ENCODE data around the gene NEU1. TPM values are rescaled to one million over a fixed set of nuclear protein-coding genes. Genes with fewer than 3 reads are reported as not detected.
"Not testable (repeated sequence)": the region's sequence is repeated elsewhere in the genome, so short reads cannot be mapped to it uniquely, and the experiment has no call there.

Gene NEU1
- total RNA-seq, 4 donors from 2014 or later, result 54.4 to 98.1 (median 65.9) TPM

DNA sequence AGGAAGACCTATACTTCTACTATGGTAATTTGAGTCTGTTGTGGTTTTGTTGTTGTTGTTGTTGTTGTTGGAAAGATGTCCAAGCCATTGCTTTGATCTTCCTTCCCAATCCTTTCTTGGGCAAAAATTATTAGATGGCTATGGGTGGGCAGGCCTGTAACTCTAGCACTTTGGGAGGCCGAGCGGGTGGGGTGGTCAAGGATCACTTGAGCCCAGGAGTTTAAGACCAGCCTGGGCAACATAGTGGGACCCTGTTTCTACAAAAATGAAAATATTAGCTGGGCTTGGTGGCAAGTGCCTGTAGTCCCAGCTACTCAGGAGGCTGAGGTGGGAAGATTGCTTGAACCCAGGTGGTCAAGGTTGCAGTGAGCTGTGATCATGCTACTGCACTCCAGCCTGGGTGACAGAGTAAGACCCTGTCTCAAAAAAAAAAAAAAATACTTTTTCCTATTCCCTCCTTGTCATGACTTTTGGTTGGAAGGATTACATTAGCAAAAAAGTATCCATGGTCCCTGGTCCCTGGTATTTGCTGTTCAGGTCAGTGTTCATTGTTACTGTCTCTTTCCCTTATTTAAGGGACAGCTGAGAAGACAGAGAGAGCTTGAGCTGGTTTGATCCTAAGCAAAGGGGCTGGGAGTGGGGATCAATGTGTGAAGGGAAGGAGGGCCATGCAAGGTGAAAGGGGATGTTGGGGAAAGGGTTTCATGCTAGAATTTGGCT is 11.7 kb downstream of the NEU1 start:
- no peak for DNase-seq
- no peak for TF ChIP-seq POLR2A (IDR thresholded peaks at IDR 0.05)
- TF ChIP-seq, protein P1, sequence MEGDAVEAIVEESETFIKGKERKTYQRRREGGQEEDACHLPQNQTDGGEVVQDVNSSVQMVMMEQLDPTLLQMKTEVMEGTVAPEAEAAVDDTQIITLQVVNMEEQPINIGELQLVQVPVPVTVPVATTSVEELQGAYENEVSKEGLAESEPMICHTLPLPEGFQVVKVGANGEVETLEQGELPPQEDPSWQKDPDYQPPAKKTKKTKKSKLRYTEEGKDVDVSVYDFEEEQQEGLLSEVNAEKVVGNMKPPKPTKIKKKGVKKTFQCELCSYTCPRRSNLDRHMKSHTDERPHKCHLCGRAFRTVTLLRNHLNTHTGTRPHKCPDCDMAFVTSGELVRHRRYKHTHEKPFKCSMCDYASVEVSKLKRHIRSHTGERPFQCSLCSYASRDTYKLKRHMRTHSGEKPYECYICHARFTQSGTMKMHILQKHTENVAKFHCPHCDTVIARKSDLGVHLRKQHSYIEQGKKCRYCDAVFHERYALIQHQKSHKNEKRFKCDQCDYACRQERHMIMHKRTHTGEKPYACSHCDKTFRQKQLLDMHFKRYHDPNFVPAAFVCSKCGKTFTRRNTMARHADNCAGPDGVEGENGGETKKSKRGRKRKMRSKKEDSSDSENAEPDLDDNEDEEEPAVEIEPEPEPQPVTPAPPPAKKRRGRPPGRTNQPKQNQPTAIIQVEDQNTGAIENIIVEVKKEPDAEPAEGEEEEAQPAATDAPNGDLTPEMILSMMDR (IDR thresholded peaks at IDR 0.05), result no peak
- no peak overlapping the region for H3K4me3 ChIP-seq (replicated peaks in 1 of 3)
- peaks cover 0 to 6% of the 10 kb centered on the region in 2 donors for H3K4me1 ChIP-seq
- WGBS, 2 donors, result 98 to 100% methylated on average over 2 of the region's 2 CpGs
- H3K27ac ChIP-seq, result peak overlapping the region in 1 of 3 donors; percentile 45
- no peaks in the 10 kb centered on the region for H3K36me3 ChIP-seq
- no peaks in the 10 kb centered on the region for H3K9me3 ChIP-seq
- intact Hi-C loops (cut with DNase I), result no loop called here
- H3K27me3 ChIP-seq, result no peaks in the 10 kb centered on the region

GRCh38 chr6:31847276-31847978 is 15.2 kb downstream of the NEU1 start:
- Histone ChIP-seq H3K4me3 (replicated peaks in 1 of 3) (no peak overlapping the region), H3K9me3 (no peaks in the 10 kb centered on the region), H3K4me1 (peaks cover 0 to 6% of the 10 kb centered on the region in 2 donors), H3K27ac (no peak overlapping the region), H3K36me3 (no peaks in the 10 kb centered on the region), H3K27me3 (no peaks in the 10 kb centered on the region)
- no peak for DNase-seq
- WGBS, 2 donors, result 83 to 97% methylated on average over 2 of the region's 2 CpGs
- TF ChIP-seq, protein P1 (IDR thresholded peaks at IDR 0.05), result no peak
- no peak for TF ChIP-seq POLR2A (IDR thresholded peaks at IDR 0.05)
- intact Hi-C loops (cut with DNase I), result no loop called here

DNA sequence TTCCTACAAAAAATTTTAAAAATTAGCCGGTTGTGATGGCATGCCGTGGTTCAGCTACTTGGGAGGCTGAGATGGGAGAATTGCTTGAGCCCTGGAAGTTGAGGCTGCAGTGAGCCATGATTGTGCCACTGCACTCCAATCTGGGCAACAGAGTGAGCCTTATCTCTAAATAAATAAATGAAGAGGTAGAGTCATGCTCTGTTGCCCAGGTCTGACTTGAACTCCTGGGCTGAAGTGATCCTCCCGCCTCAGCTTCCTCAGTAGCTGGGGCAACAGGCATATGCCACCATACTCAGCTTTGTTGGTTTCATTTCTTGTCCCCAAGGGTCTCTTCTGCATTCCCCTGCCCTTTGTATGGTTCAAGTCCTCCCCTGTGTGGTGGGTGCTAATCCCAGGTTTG is 18.1 kb downstream of the NEU1 start:
- TF ChIP-seq, protein P1 (IDR thresholded peaks at IDR 0.05), result no peak
- no peak for TF ChIP-seq POLR2A (IDR thresholded peaks at IDR 0.05)
- Histone ChIP-seq H3K36me3 (peaks cover 9 to 11% of the 10 kb centered on the region in 2 donors), H3K27me3 (no peaks in the 10 kb centered on the region), H3K27ac (no peak overlapping the region), H3K9me3 (no peaks in the 10 kb centered on the region), H3K4me3 (replicated peaks in 1 of 3) (no peak overlapping the region), H3K4me1 (no peaks in the 10 kb centered on the region)
- DNase-seq, result no peak
- WGBS, 2 donors, result 84 to 90% methylated on average over 3 of the region's 3 CpGs
- intact Hi-C loops (cut with DNase I), result no loop called here

- Histone ChIP-seq H3K4me3 (replicated peaks in 1 of 3) (no peak overlapping the region), H3K4me1 (peaks cover 13 to 17% of the 10 kb centered on the region in 2 donors), H3K27me3 (no peaks in the 10 kb centered on the region), H3K36me3 (peaks cover 32 to 33% of the 10 kb centered on the region in 2 donors), H3K9me3 (no peaks in the 10 kb centered on the region), H3K27ac (no peak overlapping the region)
- intact Hi-C loops (cut with DNase I), result no loop called here
- WGBS, 2 donors, result 93 to 96% methylated on average over 9 of the region's 9 CpGs
- TF ChIP-seq, protein P1 (IDR thresholded peaks at IDR 0.05), result no peak
- no peak for TF ChIP-seq POLR2A (IDR thresholded peaks at IDR 0.05)
- no peak for DNase-seq
Measured at GRCh38 chr6:31842053-31842452, 20.6 kb downstream of the NEU1 start.

GRCh38 chr6:31839779-31840126 is 22.9 kb downstream of the NEU1 start:
- DNase-seq; H3K27me3 ChIP-seq; H3K4me3 ChIP-seq (replicated peaks in 1 of 3); H3K27ac ChIP-seq; H3K9me3 ChIP-seq: not testable (repeated sequence)
- 91 to 92% methylated on average over 8 of the region's 8 CpGs for WGBS, 2 donors
- intact Hi-C loops (cut with DNase I), result loop anchor here (10.0 kb wide), 1 partner anchor 115 kb away; the partner anchor contains the start of genes DDAH2, LY6G6C and MPIG6B
- H3K4me1 ChIP-seq, result peaks cover 29 to 30% of the 10 kb centered on the region in 2 donors
- H3K36me3 ChIP-seq, result peaks cover 32 to 33% of the 10 kb centered on the region in 2 donors

All from thyroid gland (tissue), 4 donors.